SK-N-SH treated with all-trans-retinoic acid at 6 μM for 48 hours (cell line): ENCODE data around the gene SAMD8.

ENCODE experiments used
- CSDC2 ChIP-seq: fragments of 250-450 bp; sonication (Bioruptor Pico); IDR thresholded peaks from 2 replicates; pipeline ENCODE4 v1.5.0; 2020; ENCODE audit warnings: mild to moderate bottlenecking, moderate library complexity
- CSRNP3 ChIP-seq: fragments of 250-450 bp; sonication (Bioruptor Pico); IDR thresholded peaks from 2 replicates; pipeline ENCODE4 v1.5.1; 2021; ENCODE audit warnings: mild to moderate bottlenecking, moderate library complexity
- PATZ1 ChIP-seq: fragments of 250-450 bp; sonication (Bioruptor Pico); IDR thresholded peaks from 2 replicates; pipeline ENCODE4 v1.8.0; 2020; ENCODE audit warnings: mild to moderate bottlenecking, moderate library complexity, borderline replicate concordance
- TCF4 ChIP-seq: fragments of 250-450 bp; sonication (Bioruptor Pico); IDR thresholded peaks from 2 replicates; pipeline ENCODE4 v1.8.0; 2021; ENCODE audit warnings: mild to moderate bottlenecking, moderate library complexity, borderline replicate concordance
- ZFP3 ChIP-seq: fragments of 250-450 bp; sonication (Bioruptor Pico); IDR thresholded peaks from 2 replicates; pipeline ENCODE4 v1.5.0; 2020; ENCODE audit warnings: mild to moderate bottlenecking, moderate library complexity
- ZNF70 ChIP-seq: fragments of 450-650 bp; formaldehyde crosslinking; IDR thresholded peaks from 2 replicates; pipeline ENCODE4 v1.5.0; 2020; ENCODE audit warnings: mild to moderate bottlenecking, moderate library complexity

- no peak for TF ChIP-seq PATZ1 (CRISPR knock-in tag)
- TF ChIP-seq CSRNP3 (CRISPR knock-in tag) = no peak
- TF ChIP-seq CSDC2 = no peak
- no peak for TF ChIP-seq ZFP3 (CRISPR knock-in tag)
- no peak for TF ChIP-seq TCF4 (CRISPR knock-in tag)
- no peak for TF ChIP-seq ZNF70 (CRISPR knock-in tag)
Measured at GRCh38 chr10:75123088-75123682, 11.7 kb downstream of the SAMD8 start.
